HepG2 (cell line): ENCODE data around the gene GRM8. TPM values are rescaled to one million over a fixed set of nuclear protein-coding genes. Genes with fewer than 3 reads are reported as not detected.
A peak's percentile ranks its signal among the peaks of the same experiment; 100 is the strongest.

ENCODE experiments used
- ATAC-seq: fragments of 200-7000 bp; cut with Tn5 transposase; 3 replicates; pipeline ENCODE4 v1.9.1; 2020; ENCODE audit warnings: mild to moderate bottlenecking, moderate library complexity
- BruUV-seq: library from RNA; stranded (reverse); fragments of 400-500 nt; replicated peaks from 2 replicates; lab custom pipeline; 2021; lab: Mats Ljungman, UMichigan
- CTCF ChIA-PET: fragments of 300-600 bp; formaldehyde crosslinking; extraction: SDS; loops from one replicate; lab custom pipeline; 2021; ENCODE audit warnings: low total read pairs, inconsistent platforms, low intra/inter-chr PET ratio; lab: Yijun Ruan, JAX
- POLR2A ChIA-PET: fragments of 350-600 bp; sonication (Branson Sonifier 250); formaldehyde crosslinking; loops from one replicate; lab custom pipeline; 2020; ENCODE audit warnings: antibody characterized with exemption, inconsistent platforms; lab: Yijun Ruan, JAX
- DNase-seq: peaks from one replicate; pipeline ENCODE4 v3.0.0-alpha.2; 2015; ENCODE audit warnings: low spot score
- FAIRE-seq: peaks from 3 replicates; lab custom pipeline; 2011; peaks lifted over from hg19 to GRCh38; lab: Jason Lieb, UNC
- H2AFZ ChIP-seq: one replicate; pipeline ENCODE4 v1.6.1; 2011; ENCODE audit warnings: low read length, inconsistent platforms
- H3K27ac ChIP-seq: fragments of 300-600 bp; 3 replicates; pipeline ENCODE4 v1.8.0; 2011; ENCODE audit warnings: mixed run types, mild to moderate bottlenecking, mixed read lengths, low read length, inconsistent platforms; ENCODE audit not compliant: insufficient read depth; ENCODE audit errors: extremely low read length
- H3K27me3 ChIP-seq, 2 experiments: fragments of 200-600 bp in 1 of 2; 2 replicates in 1 of 2; 3 replicates in 1 of 2; pipeline versions ENCODE4 v1.6.0 to v1.8.0; 2011; ENCODE audit warnings: low read length in 2 of 2, mild to moderate bottlenecking in 2 of 2, moderate library complexity in 2 of 2, inconsistent platforms in 1 of 2; ENCODE audit not compliant: insufficient read depth in 2 of 2, control insufficient read depth in 1 of 2
- H3K36me3 ChIP-seq, 2 experiments: fragments of 200-600 bp in 1 of 2; replicated peaks in 1 of 2; 2 replicates in 1 of 2; 3 replicates in 1 of 2; pipeline versions ENCODE4 v1.5.1 to v1.8.0; 2011; ENCODE audit warnings: low read length in 2 of 2, inconsistent platforms in 1 of 2; ENCODE audit not compliant: insufficient read depth in 2 of 2, control insufficient read depth in 1 of 2
- H3K4me1 ChIP-seq: 2 replicates; pipeline ENCODE4 v1.5.1; 2012; ENCODE audit warnings: low read length, inconsistent platforms; ENCODE audit not compliant: insufficient read depth
- H3K4me2 ChIP-seq: 2 replicates; pipeline ENCODE4 v1.6.0; 2011; ENCODE audit warnings: low read depth, low read length, inconsistent platforms
- H3K4me3 ChIP-seq, 3 experiments: fragments of 200-600 bp in 1 of 3; sonication (generic), shearing (Covaris generic) in 1 of 3; replicated peaks in 1 of 3; 2 replicates each; pipeline ENCODE4 v1.5.1; 2011 to 2016; ENCODE audit warnings: low read length in 3 of 3, inconsistent platforms in 2 of 3, low read depth in 2 of 3, mild to moderate bottlenecking in 2 of 3, control low read depth in 1 of 3, mixed read lengths in 1 of 3; ENCODE audit not compliant: insufficient read depth in 1 of 3
- H3K79me2 ChIP-seq: one replicate; pipeline ENCODE4 v1.6.1; 2011; ENCODE audit warnings: low read length, inconsistent platforms; ENCODE audit not compliant: insufficient read depth
- H3K9ac ChIP-seq: 2 replicates; pipeline ENCODE4 v1.6.0; 2011; ENCODE audit warnings: mild to moderate bottlenecking, low read depth, low read length, inconsistent platforms; ENCODE audit not compliant: insufficient read depth
- H3K9me3 ChIP-seq: 2 replicates; pipeline ENCODE4 v1.5.1; 2012; ENCODE audit warnings: mild to moderate bottlenecking, low read length
- H4K20me1 ChIP-seq: 2 replicates; pipeline ENCODE4 v1.6.0; 2011; ENCODE audit warnings: inconsistent platforms, mild to moderate bottlenecking, low read length, moderate library complexity; ENCODE audit not compliant: insufficient read depth
- ADNP ChIP-seq: sonication (generic); formaldehyde crosslinking; IDR thresholded peaks from 2 replicates; pipeline ENCODE4 v1.4.0; 2020; ENCODE audit warnings: missing genetic modification reagents
- HNRNPL ChIP-seq: fragments of 200-400 bp; formaldehyde crosslinking; IDR thresholded peaks from 2 replicates; pipeline ENCODE4 v1.6.1; 2017; ENCODE audit warnings: mild to moderate bottlenecking, low read depth, low read length
- MAFF ChIP-seq: IDR thresholded peaks from 2 replicates; pipeline ENCODE4 v1.6.1; 2011; ENCODE audit warnings: low read depth, low read length, improper control_type of control experiment
- MAFK ChIP-seq, 2 experiments: IDR thresholded peaks in 1 of 2; conservative IDR thresholded peaks in 1 of 2; 2 replicates each; pipeline ENCODE4 v1.6.1; 2011; ENCODE audit warnings: improper control_type of control experiment in 2 of 2, low read length in 2 of 2
- TAF15 ChIP-seq: fragments of 200-400 bp; formaldehyde crosslinking; IDR thresholded peaks from one replicate; pipeline ENCODE4 v1.6.1; 2018; ENCODE audit warnings: mild to moderate bottlenecking, low read depth, low read length; ENCODE audit not compliant: poor library complexity, severe bottlenecking
- WGBS: methylation state at CpG from one replicate; pipeline ENCODE4 v1.1.6; 2017; ENCODE audit warnings: low lambda C conversion rate; 5-methylcytosine and 5-hydroxymethylcytosine counted together
- in situ Hi-C: cut with HindIII; loops from 2 replicates; pipeline ENCODE4 v1.10.0; 2017; ENCODE audit warnings: low pct_unique_long_range_greater_than_20kb; ENCODE audit not compliant: extremely low pct_ligation_motif_present
- intact Hi-C: fragments of 100-400 bp; cut with micrococcal nuclease; formaldehyde crosslinking; loops from one replicate; pipeline ENCODE4 v1.10.0; 2022; ENCODE audit not compliant: unreplicated experiment
- polyA plus RNA-seq, 8 experiments: library from polyadenylated mRNA; depleted of rRNA in 3 of 8; stranded (reverse) in 7 of 8; unstranded in 1 of 8; fragments of >200 nt; fragmentation: Illumina TruSeq in 4 of 8; extraction: Trizol in 4 of 8; gene quantifications; 2 replicates each; pipeline versions ENCODE4 v1.2.1 to v1.2.3, GENCODE V29; 2011 to 2016; ENCODE audit warnings: low read depth in 4 of 8, missing spikeins in 1 of 8, mixed read lengths in 1 of 8; ENCODE audit not compliant: insufficient read depth in 1 of 8
- total RNA-seq, 5 experiments: library from RNA; depleted of rRNA; stranded (reverse); fragments of >200 nt; fragmentation: Illumina TruSeq; extraction: Trizol; gene quantifications; 2 replicates each; pipeline ENCODE4 v1.2.3, GENCODE V29; 2016; ENCODE audit warnings: low read depth in 1 of 5
- TF ChIP-seq, protein P1 (sequence below): sonication (generic); formaldehyde crosslinking; IDR thresholded peaks from 2 replicates; pipeline ENCODE4 v1.4.0; 2020; ENCODE audit warnings: missing genetic modification reagents

GRM8 gene
- total and polyA plus RNA-seq, 2 of the 13 experiments (the other 11 are each of a cell fraction or from before 2014, with no cell fraction given), result not detected

DNA sequence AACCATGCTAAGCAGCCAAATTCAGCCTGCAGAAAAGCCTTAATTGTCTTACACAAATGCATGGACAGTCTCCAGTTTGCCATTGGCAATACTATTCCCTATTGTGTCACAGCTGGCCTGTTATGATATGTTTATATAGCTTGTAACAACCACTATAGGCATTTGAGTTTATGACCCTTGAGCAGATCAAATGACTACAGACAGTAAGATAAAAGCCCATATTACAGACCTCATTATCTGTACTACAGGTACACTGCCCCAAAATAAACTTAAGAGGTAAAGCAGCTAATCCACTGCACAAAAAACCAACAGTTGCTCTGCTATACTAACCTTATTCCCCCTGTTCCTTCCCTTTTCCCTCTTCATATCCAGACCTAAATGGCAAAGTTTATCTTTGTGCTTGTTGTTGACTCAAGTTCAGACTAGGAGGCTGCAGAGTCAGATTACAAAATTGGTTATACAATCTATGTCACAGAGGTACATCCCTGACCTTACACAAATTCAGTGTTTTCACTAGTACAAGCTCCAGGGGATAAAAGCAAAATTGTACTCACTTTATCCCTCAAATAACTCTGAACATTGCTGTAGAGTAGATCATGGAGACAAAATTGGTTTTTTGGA lies 218.4 kb downstream of the GRM8 start:
- Histone ChIP-seq H3K27ac (no peak overlapping the region), H3K4me3 (no peak overlapping the region)
- in situ Hi-C loops, result no loop called here

DNA sequence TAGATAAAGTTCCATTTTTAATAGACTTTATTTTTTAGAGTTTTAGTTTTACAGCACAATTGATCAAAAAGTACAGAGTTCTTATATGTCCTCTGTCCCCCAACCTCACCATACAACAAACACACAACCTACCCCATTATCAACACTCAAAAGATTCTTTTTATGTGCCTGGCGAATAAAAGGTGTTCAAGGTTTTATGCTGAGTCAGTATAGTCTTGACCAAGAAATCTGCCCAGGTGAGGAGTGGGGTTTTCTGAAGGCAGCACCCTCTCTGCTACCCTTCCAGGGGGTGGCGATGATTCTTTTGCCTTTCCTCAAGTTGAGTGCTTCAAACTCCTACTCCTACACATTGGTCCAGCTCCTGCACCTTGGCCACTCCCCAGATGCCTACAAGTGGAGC lies 222.9 kb downstream of the GRM8 start:
- H3K9ac ChIP-seq, result no peak overlapping the region
- no peaks in the 10 kb centered on the region for H3K36me3 ChIP-seq
- CTCF ChIA-PET, result no interaction called here
- DNase-seq (no peak), ATAC-seq (no peak), FAIRE-seq (no peak)
- TF ChIP-seq ADNP (CRISPR knock-in tag) (no peak), MAFF (peak; percentile 84), TAF15 (no peak), HNRNPL (no peak), MAFK (conservative IDR thresholded peaks at IDR 0.05 in 1 of 2, IDR thresholded peaks at IDR 0.05 in 1 of 2; ENCODE audit: low read length in 2 of 2) (peak; percentile 84 to 90)
- H3K4me3 ChIP-seq, result no peak overlapping the region
- no TSS peak for BruUV-seq
- no peak overlapping the region for H3K27ac ChIP-seq
- no peaks in the 10 kb centered on the region for H4K20me1 ChIP-seq
- no peaks in the 10 kb centered on the region for H3K27me3 ChIP-seq
- H3K4me1 ChIP-seq, result no peaks in the 10 kb centered on the region
- H3K4me2 ChIP-seq, result no peak overlapping the region
- H3K9me3 ChIP-seq, result no peaks in the 10 kb centered on the region
- in situ Hi-C loops (no loop called here), intact Hi-C loops (no loop called here)
- no peak overlapping the region for H2AFZ ChIP-seq
- H3K79me2 ChIP-seq, result no peaks in the 10 kb centered on the region
- POLR2A ChIA-PET, result no interaction called here
- 6% methylated on average over 2 of the region's 2 CpGs for WGBS

More for the DNA sequence above, 218.4 kb downstream of the GRM8 start:
- no peak overlapping the region for H3K4me2 ChIP-seq
- FAIRE-seq (no peak), DNase-seq (no peak), ATAC-seq (no peak)
- H4K20me1 ChIP-seq, result no peaks in the 10 kb centered on the region
- H3K4me1 ChIP-seq, result no peaks in the 10 kb centered on the region
- H2AFZ ChIP-seq, result no peak overlapping the region
- TF ChIP-seq, protein P1, sequence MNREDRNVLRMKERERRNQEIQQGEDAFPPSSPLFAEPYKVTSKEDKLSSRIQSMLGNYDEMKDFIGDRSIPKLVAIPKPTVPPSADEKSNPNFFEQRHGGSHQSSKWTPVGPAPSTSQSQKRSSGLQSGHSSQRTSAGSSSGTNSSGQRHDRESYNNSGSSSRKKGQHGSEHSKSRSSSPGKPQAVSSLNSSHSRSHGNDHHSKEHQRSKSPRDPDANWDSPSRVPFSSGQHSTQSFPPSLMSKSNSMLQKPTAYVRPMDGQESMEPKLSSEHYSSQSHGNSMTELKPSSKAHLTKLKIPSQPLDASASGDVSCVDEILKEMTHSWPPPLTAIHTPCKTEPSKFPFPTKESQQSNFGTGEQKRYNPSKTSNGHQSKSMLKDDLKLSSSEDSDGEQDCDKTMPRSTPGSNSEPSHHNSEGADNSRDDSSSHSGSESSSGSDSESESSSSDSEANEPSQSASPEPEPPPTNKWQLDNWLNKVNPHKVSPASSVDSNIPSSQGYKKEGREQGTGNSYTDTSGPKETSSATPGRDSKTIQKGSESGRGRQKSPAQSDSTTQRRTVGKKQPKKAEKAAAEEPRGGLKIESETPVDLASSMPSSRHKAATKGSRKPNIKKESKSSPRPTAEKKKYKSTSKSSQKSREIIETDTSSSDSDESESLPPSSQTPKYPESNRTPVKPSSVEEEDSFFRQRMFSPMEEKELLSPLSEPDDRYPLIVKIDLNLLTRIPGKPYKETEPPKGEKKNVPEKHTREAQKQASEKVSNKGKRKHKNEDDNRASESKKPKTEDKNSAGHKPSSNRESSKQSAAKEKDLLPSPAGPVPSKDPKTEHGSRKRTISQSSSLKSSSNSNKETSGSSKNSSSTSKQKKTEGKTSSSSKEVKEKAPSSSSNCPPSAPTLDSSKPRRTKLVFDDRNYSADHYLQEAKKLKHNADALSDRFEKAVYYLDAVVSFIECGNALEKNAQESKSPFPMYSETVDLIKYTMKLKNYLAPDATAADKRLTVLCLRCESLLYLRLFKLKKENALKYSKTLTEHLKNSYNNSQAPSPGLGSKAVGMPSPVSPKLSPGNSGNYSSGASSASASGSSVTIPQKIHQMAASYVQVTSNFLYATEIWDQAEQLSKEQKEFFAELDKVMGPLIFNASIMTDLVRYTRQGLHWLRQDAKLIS (CRISPR knock-in tag), result no peak
- intact Hi-C loops, result no loop called here
- ChIA-PET CTCF (no interaction called here), POLR2A (no interaction called here)
- no peaks in the 10 kb centered on the region for H3K36me3 ChIP-seq
- H3K9me3 ChIP-seq, result no peaks in the 10 kb centered on the region
- no TSS peak for BruUV-seq
- H3K9ac ChIP-seq, result no peak overlapping the region
- H3K79me2 ChIP-seq, result no peaks in the 10 kb centered on the region
- no peaks in the 10 kb centered on the region for H3K27me3 ChIP-seq
